SK-N-SH treated with all-trans-retinoic acid at 6 μM for 48 hours (cell line): ENCODE data around the gene CCER1.

Source experiments
- ATAC-seq: fragments of 200-7000 bp; cut with Tn5 transposase; 3 replicates; pipeline ENCODE4 v1.9.1; 2020; ENCODE audit warnings: mild to moderate bottlenecking, moderate library complexity
- ARNTL ChIP-seq: fragments of 450-650 bp; formaldehyde crosslinking; IDR thresholded peaks from 2 replicates; pipeline ENCODE4 v1.5.0; 2020; ENCODE audit warnings: low read depth, mild to moderate bottlenecking, moderate library complexity, borderline replicate concordance
- CSDC2 ChIP-seq: fragments of 250-450 bp; sonication (Bioruptor Pico); IDR thresholded peaks from 2 replicates; pipeline ENCODE4 v1.5.0; 2020; ENCODE audit warnings: mild to moderate bottlenecking, moderate library complexity
- ESRRG ChIP-seq: fragments of 250-450 bp; sonication (Bioruptor Pico); IDR thresholded peaks from 2 replicates; pipeline ENCODE4 v1.6.1; 2021; ENCODE audit warnings: mild to moderate bottlenecking
- GLIS3 ChIP-seq: fragments of 250-450 bp; sonication (Bioruptor Pico); IDR thresholded peaks from 2 replicates; pipeline ENCODE4 v1.5.0; 2020; ENCODE audit warnings: mild to moderate bottlenecking, moderate library complexity
- ISL1 ChIP-seq: fragments of 250-450 bp; sonication (Bioruptor Pico); IDR thresholded peaks from 2 replicates; pipeline ENCODE4 v2.1.2; 2022; ENCODE audit warnings: mild to moderate bottlenecking, moderate library complexity
- OSR1 ChIP-seq: fragments of 250-450 bp; sonication (Bioruptor Pico); IDR thresholded peaks from 2 replicates; pipeline ENCODE4 v1.8.0; 2022; ENCODE audit warnings: moderate library complexity, mild to moderate bottlenecking, inconsistent platforms
- PPARA ChIP-seq: fragments of 250-450 bp; sonication (Bioruptor Pico); IDR thresholded peaks from 2 replicates; pipeline ENCODE4 v1.5.0; 2020; ENCODE audit warnings: mild to moderate bottlenecking, borderline replicate concordance
- RARB ChIP-seq: fragments of 250-450 bp; sonication (Bioruptor Pico); IDR thresholded peaks from 2 replicates; pipeline ENCODE4 v1.8.0; 2021; ENCODE audit warnings: mild to moderate bottlenecking, moderate library complexity
- SNAI2 ChIP-seq: fragments of 250-450 bp; sonication (Bioruptor Pico); IDR thresholded peaks from 2 replicates; pipeline ENCODE4 v1.5.0; 2020; ENCODE audit warnings: mild to moderate bottlenecking, moderate library complexity
- TOX ChIP-seq: fragments of 250-450 bp; sonication (Bioruptor Pico); IDR thresholded peaks from 2 replicates; pipeline ENCODE4 v1.8.0; 2021; ENCODE audit warnings: mild to moderate bottlenecking, moderate library complexity, borderline replicate concordance
- ZC3H10 ChIP-seq: fragments of 250-450 bp; sonication (Bioruptor Pico); IDR thresholded peaks from 2 replicates; pipeline ENCODE4 v1.5.1; 2021; ENCODE audit warnings: mild to moderate bottlenecking, moderate library complexity
- ZFP3 ChIP-seq: fragments of 250-450 bp; sonication (Bioruptor Pico); IDR thresholded peaks from 2 replicates; pipeline ENCODE4 v1.5.0; 2020; ENCODE audit warnings: mild to moderate bottlenecking, moderate library complexity
- ZFP30 ChIP-seq: fragments of 450-650 bp; formaldehyde crosslinking; IDR thresholded peaks from 2 replicates; pipeline ENCODE4 v1.5.0; 2022; ENCODE audit warnings: mild to moderate bottlenecking, moderate library complexity
- ZNF565 ChIP-seq: fragments of 450-650 bp; formaldehyde crosslinking; conservative IDR thresholded peaks from 2 replicates; pipeline ENCODE4 v1.5.0; 2020; ENCODE audit warnings: low read depth, mild to moderate bottlenecking, moderate library complexity
- ZNF70 ChIP-seq: fragments of 450-650 bp; formaldehyde crosslinking; IDR thresholded peaks from 2 replicates; pipeline ENCODE4 v1.5.0; 2020; ENCODE audit warnings: mild to moderate bottlenecking, moderate library complexity
- TF ChIP-seq, protein P1 (sequence below): fragments of 250-450 bp; sonication (Bioruptor Pico); IDR thresholded peaks from 2 replicates; pipeline ENCODE4 v1.5.1; 2021; ENCODE audit warnings: mild to moderate bottlenecking, moderate library complexity
- TF ChIP-seq, protein P2 (sequence below): fragments of 250-450 bp; sonication (Bioruptor Pico); IDR thresholded peaks from 2 replicates; pipeline ENCODE4 v1.8.0; 2020; ENCODE audit warnings: mild to moderate bottlenecking, moderate library complexity, borderline replicate concordance
- TF ChIP-seq, protein P3 (sequence below): fragments of 250-450 bp; sonication (Bioruptor Pico); IDR thresholded peaks from 2 replicates; pipeline ENCODE4 v1.5.1; 2020; ENCODE audit warnings: low read depth, mild to moderate bottlenecking, moderate library complexity
- TF ChIP-seq, protein P4 (sequence below): fragments of 250-450 bp; sonication (Bioruptor Pico); IDR thresholded peaks from 2 replicates; pipeline ENCODE4 v1.5.0; 2020; ENCODE audit warnings: mild to moderate bottlenecking, moderate library complexity
- TF ChIP-seq, protein P5 (sequence below): fragments of 250-450 bp; sonication (Bioruptor Pico); IDR thresholded peaks from 2 replicates; pipeline ENCODE4 v1.8.0; 2021; ENCODE audit warnings: low read depth, mild to moderate bottlenecking, moderate library complexity, borderline replicate concordance

The CCER1 gene

DNA sequence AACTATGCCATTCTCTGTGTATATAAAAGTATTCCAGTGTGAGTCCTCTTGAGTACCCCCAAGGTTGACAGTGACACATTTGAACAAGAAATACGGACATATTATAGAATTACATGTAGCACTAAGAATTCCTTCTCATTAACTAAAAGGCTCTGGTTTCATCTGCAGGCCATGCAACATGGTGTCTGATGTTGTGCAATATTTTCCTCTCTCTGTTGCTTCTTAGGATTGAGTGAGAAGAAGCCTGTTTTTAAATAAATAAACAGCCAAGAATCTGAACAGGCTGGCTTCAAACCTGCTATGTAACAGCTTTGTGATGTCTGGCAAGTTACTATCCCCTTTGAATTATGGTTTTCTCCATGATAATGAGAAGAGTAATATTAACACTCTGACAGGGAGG is 22.2 kb upstream of the CCER1 start:
- no peak for TF ChIP-seq OSR1
- no peak for TF ChIP-seq ZNF70 (CRISPR knock-in tag)
- no peak for TF ChIP-seq RARB (CRISPR knock-in tag)
- no peak for TF ChIP-seq ZNF565 (CRISPR knock-in tag)
- TF ChIP-seq CSDC2 (CRISPR knock-in tag), result no peak
- no peak for TF ChIP-seq TOX (CRISPR knock-in tag)
- TF ChIP-seq, all 23 proteins: peak for 0
- no peak for ATAC-seq

DNA sequence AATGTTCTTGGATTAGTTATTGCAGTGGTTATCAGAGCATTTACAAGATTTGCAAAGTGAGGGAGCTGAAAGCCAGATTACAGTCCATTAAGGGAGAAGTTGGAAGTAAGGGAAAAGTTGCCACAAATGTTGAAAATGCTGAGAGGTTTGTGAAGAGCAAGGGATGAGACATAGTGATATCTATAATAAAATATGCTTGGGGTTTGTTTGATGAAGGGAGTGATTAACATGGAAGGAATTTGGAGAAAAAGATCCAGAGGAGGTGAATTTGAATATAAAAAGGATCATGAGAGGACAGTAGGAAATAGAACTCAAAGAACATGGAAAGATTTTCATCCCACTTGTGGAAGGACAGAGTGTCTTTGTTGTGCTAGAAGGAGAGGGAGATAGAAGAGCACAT is 19.3 kb upstream of the CCER1 start:
- TF ChIP-seq, protein P1, sequence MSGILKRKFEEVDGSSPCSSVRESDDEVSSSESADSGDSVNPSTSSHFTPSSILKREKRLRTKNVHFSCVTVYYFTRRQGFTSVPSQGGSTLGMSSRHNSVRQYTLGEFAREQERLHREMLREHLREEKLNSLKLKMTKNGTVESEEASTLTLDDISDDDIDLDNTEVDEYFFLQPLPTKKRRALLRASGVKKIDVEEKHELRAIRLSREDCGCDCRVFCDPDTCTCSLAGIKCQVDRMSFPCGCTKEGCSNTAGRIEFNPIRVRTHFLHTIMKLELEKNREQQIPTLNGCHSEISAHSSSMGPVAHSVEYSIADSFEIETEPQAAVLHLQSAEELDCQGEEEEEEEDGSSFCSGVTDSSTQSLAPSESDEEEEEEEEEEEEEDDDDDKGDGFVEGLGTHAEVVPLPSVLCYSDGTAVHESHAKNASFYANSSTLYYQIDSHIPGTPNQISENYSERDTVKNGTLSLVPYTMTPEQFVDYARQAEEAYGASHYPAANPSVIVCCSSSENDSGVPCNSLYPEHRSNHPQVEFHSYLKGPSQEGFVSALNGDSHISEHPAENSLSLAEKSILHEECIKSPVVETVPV (CRISPR knock-in tag), result no peak
- TF ChIP-seq ZFP30 (CRISPR knock-in tag) (no peak), ZFP3 (CRISPR knock-in tag) (no peak), ZC3H10 (CRISPR knock-in tag) (no peak)
- ATAC-seq, result no peak; the same call in 2 of the 3 replicates

DNA sequence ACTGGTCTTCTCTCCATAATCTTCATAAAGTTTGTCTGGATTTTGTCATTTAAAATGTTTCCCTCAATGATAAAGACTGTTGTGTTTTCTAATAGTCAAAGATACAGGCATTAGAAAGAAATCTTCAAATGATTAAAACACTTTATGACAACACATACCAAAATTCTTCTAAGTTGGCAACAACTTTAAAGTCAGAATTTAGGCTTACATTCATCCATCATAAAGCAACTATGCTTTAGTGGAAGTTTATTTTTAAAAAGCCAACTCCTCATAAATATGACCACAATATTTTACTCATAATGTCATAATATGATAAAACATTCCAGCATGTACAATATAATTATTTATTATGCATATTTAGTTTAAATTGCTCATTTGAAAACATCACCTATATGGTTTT is 17.2 kb upstream of the CCER1 start:
- ATAC-seq, result no peak

DNA sequence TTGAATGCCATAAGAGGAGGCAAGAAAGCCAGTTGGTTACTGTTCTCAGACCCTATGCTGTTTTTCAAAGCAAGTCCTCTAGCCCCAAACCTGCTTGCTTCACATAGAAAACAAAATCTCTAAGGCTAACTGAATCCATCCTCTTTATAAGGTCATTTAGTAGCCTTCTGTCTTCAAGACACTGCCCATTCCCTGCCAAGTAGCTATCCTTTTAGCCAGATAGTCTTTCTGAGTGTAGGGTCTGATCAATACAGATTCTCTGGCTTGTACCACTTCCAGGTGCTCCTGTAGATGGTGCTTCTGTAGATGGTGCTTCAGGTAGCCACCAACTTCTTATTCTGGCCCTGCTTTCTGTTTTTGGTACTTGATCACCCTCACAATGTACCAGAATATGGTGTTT is 15.9 kb upstream of the CCER1 start:
- ATAC-seq, result no peak
- no peak for TF ChIP-seq ESRRG (CRISPR knock-in tag)
- TF ChIP-seq TOX (CRISPR knock-in tag), result no peak
- TF ChIP-seq, protein P2, sequence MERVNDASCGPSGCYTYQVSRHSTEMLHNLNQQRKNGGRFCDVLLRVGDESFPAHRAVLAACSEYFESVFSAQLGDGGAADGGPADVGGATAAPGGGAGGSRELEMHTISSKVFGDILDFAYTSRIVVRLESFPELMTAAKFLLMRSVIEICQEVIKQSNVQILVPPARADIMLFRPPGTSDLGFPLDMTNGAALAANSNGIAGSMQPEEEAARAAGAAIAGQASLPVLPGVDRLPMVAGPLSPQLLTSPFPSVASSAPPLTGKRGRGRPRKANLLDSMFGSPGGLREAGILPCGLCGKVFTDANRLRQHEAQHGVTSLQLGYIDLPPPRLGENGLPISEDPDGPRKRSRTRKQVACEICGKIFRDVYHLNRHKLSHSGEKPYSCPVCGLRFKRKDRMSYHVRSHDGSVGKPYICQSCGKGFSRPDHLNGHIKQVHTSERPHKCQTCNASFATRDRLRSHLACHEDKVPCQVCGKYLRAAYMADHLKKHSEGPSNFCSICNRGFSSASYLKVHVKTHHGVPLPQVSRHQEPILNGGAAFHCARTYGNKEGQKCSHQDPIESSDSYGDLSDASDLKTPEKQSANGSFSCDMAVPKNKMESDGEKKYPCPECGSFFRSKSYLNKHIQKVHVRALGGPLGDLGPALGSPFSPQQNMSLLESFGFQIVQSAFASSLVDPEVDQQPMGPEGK, result no peak
- TF ChIP-seq, protein P3, sequence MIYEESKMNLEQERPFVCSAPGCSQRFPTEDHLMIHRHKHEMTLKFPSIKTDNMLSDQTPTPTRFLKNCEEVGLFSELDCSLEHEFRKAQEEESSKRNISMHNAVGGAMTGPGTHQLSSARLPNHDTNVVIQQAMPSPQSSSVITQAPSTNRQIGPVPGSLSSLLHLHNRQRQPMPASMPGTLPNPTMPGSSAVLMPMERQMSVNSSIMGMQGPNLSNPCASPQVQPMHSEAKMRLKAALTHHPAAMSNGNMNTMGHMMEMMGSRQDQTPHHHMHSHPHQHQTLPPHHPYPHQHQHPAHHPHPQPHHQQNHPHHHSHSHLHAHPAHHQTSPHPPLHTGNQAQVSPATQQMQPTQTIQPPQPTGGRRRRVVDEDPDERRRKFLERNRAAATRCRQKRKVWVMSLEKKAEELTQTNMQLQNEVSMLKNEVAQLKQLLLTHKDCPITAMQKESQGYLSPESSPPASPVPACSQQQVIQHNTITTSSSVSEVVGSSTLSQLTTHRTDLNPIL, result no peak
- no peak for TF ChIP-seq CSDC2 (CRISPR knock-in tag)
- TF ChIP-seq, protein P4, sequence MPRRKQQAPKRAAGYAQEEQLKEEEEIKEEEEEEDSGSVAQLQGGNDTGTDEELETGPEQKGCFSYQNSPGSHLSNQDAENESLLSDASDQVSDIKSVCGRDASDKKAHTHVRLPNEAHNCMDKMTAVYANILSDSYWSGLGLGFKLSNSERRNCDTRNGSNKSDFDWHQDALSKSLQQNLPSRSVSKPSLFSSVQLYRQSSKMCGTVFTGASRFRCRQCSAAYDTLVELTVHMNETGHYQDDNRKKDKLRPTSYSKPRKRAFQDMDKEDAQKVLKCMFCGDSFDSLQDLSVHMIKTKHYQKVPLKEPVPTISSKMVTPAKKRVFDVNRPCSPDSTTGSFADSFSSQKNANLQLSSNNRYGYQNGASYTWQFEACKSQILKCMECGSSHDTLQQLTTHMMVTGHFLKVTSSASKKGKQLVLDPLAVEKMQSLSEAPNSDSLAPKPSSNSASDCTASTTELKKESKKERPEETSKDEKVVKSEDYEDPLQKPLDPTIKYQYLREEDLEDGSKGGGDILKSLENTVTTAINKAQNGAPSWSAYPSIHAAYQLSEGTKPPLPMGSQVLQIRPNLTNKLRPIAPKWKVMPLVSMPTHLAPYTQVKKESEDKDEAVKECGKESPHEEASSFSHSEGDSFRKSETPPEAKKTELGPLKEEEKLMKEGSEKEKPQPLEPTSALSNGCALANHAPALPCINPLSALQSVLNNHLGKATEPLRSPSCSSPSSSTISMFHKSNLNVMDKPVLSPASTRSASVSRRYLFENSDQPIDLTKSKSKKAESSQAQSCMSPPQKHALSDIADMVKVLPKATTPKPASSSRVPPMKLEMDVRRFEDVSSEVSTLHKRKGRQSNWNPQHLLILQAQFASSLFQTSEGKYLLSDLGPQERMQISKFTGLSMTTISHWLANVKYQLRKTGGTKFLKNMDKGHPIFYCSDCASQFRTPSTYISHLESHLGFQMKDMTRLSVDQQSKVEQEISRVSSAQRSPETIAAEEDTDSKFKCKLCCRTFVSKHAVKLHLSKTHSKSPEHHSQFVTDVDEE (CRISPR knock-in tag), result no peak
- no peak for TF ChIP-seq RARB (CRISPR knock-in tag)
- no peak for TF ChIP-seq SNAI2 (CRISPR knock-in tag)
- no peak for TF ChIP-seq ZC3H10 (CRISPR knock-in tag)
- TF ChIP-seq ARNTL (CRISPR knock-in tag), result no peak

More for the DNA sequence above, 17.2 kb upstream of the CCER1 start:
- TF ChIP-seq ISL1 (CRISPR knock-in tag) (peak; percentile 44), ZC3H10 (CRISPR knock-in tag) (no peak)

DNA sequence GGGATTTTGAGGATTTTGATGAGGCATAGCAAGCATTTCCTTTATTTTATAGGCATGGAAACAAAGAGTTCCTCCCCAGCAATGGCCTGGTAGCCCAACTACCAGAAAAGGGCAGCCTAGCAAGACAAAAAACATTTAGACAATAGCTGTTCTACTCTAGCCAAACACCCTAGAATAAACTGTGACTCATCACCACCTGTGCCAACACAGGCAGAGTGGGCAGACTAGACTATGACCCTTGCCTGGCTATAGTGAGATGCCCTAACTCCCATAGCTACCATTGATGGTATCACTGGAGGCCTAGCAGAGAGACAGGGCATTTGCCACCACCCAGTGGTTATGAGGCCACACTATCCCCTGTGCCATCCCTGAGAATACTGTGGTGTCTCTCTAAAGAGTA is 15.5 kb upstream of the CCER1 start:
- ATAC-seq, result no peak
- TF ChIP-seq PPARA (CRISPR knock-in tag) (no peak), SNAI2 (CRISPR knock-in tag) (no peak), ESRRG (CRISPR knock-in tag) (no peak), GLIS3 (CRISPR knock-in tag) (no peak), ZFP3 (CRISPR knock-in tag) (no peak), ZC3H10 (CRISPR knock-in tag) (no peak)
- TF ChIP-seq, protein P3, result no peak
- TF ChIP-seq, protein P5, sequence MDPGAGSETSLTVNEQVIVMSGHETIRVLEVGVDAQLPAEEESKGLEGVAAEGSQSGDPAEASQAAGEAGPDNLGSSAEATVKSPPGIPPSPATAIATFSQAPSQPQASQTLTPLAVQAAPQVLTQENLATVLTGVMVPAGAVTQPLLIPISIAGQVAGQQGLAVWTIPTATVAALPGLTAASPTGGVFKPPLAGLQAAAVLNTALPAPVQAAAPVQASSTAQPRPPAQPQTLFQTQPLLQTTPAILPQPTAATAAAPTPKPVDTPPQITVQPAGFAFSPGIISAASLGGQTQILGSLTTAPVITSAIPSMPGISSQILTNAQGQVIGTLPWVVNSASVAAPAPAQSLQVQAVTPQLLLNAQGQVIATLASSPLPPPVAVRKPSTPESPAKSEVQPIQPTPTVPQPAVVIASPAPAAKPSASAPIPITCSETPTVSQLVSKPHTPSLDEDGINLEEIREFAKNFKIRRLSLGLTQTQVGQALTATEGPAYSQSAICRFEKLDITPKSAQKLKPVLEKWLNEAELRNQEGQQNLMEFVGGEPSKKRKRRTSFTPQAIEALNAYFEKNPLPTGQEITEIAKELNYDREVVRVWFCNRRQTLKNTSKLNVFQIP (CRISPR knock-in tag), result no peak
- TF ChIP-seq, protein P4 (CRISPR knock-in tag), result no peak
